Measurements from ENCODE around the gene SDSL. TPM values are rescaled to one million over a fixed set of nuclear protein-coding genes. Genes with fewer than 3 reads are reported as not detected.

The SDSL gene
- total RNA-seq, 4 donors from 2014 or later = 2.7 to 5.6 (median 3.2) TPM

DNA sequence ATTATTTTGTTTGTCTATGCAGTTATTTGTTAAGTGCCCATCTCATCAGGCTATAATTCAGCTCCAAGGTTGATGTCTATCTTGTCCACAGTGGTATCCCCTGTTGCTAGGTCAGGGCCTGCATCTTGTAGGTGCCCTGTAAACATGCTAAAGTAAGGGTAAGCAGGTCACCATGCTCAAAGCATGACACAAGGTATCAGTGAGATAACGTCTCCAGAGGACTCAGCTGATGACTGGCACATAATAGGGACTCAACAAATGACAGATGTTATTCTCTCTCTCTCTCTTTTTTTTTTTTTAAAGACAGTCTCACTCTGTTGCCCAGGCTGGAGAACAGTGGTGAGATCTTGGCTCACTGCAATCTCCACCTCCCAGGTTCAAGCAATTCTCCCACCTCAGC lies 2.3 kb downstream of the SDSL start:
- DNase-seq (ENCODE audit: extremely low spot score) = no peak
- Histone ChIP-seq H3K4me1 (peaks cover 8 to 17% (median 16%) of the 10 kb centered on the region in 4 donors), H3K27ac (replicated peaks in 1 of 4) (no peak overlapping the region), H3K4me3 (no peak overlapping the region), H3K27me3 (peaks cover 0 to 10% (median 0%) of the 10 kb centered on the region in 4 donors), H3K9me3 (no peaks in the 10 kb centered on the region), H3K36me3 (no peaks in the 10 kb centered on the region)
- no peak for TF ChIP-seq POLR2A (IDR thresholded peaks at IDR 0.05; ENCODE audit: low read depth)
- TF ChIP-seq EP300 (IDR thresholded peaks at IDR 0.05) = no peak
- no peak for TF ChIP-seq POLR2AphosphoS5 (IDR thresholded peaks at IDR 0.05)
- TF ChIP-seq, protein P1, sequence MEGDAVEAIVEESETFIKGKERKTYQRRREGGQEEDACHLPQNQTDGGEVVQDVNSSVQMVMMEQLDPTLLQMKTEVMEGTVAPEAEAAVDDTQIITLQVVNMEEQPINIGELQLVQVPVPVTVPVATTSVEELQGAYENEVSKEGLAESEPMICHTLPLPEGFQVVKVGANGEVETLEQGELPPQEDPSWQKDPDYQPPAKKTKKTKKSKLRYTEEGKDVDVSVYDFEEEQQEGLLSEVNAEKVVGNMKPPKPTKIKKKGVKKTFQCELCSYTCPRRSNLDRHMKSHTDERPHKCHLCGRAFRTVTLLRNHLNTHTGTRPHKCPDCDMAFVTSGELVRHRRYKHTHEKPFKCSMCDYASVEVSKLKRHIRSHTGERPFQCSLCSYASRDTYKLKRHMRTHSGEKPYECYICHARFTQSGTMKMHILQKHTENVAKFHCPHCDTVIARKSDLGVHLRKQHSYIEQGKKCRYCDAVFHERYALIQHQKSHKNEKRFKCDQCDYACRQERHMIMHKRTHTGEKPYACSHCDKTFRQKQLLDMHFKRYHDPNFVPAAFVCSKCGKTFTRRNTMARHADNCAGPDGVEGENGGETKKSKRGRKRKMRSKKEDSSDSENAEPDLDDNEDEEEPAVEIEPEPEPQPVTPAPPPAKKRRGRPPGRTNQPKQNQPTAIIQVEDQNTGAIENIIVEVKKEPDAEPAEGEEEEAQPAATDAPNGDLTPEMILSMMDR (IDR thresholded peaks at IDR 0.05) = no peak
- WGBS = 89% methylated on average over 1 of the region's 1 CpG
- intact Hi-C loops (cut with DNase I) = loop anchor here (10.0 kb wide), 2 partner anchors 110 to 220 kb away; no protein-coding TSS in a partner anchor

DNA sequence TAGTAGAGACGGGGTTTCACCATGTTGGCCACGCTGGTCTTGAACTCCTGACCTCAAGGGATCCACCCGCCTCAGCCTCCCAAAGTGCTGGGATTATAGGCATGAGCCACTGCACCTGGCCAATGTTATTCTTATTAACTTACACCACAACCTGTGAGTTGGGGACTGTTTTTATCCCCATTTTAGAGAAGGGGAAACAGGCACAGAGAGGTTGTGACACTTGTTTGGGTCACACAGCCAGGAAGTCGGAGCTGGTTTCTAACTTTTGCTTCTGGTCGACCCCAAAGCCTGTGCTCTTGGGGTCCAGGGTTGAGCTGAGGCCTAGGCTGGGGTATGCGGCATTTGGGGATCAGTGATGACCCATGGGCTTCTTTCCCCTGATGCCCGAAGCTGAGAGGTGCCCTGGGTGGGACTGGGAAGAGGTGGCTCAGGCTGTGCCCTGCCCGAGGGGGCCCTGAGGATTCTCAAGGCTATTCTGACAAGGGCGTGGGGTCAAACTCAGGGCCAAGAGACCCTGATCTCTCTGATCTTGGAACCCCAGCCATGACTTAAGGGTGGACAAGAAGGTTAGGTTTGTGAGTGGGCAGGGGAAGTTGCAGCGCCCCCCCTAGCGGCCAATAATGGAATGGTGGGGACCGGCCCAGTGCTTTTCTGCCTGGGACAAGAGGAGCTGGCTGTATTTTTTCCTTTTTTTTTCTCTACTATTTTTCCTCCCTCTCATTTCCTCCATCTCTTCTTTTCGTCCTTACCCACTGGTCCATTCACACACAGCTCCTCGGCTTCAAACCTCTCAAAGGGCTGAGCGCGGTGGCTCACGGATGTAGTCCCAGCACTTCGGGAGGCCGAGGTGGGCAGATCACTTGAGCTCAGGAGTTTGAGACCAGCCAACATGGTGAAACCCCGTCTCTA lies 3.0 kb downstream of the SDSL start:
- H3K9me3 ChIP-seq = no peaks in the 10 kb centered on the region
- H3K4me1 ChIP-seq = peaks cover 8 to 17% (median 16%) of the 10 kb centered on the region in 4 donors
- TF ChIP-seq, protein P1 (IDR thresholded peaks at IDR 0.05) = peak; percentile 61 to 81 (median 63)
- TF ChIP-seq POLR2A (IDR thresholded peaks at IDR 0.05; ENCODE audit: low read depth) (no peak), EP300 (IDR thresholded peaks at IDR 0.05) (no peak)
- intact Hi-C loops (cut with DNase I) = loop anchor here (10.0 kb wide), 2 partner anchors 110 to 220 kb away; no protein-coding TSS in a partner anchor
- no peak for DNase-seq (ENCODE audit: extremely low spot score)
- H3K27me3 ChIP-seq = peaks cover 0 to 10% (median 0%) of the 10 kb centered on the region in 4 donors
- H3K36me3 ChIP-seq = no peaks in the 10 kb centered on the region
- H3K27ac ChIP-seq (replicated peaks in 1 of 4) = no peak overlapping the region
- 60% methylated on average over 16 of the region's 20 CpGs for WGBS
- H3K4me3 ChIP-seq = no peak overlapping the region

DNA sequence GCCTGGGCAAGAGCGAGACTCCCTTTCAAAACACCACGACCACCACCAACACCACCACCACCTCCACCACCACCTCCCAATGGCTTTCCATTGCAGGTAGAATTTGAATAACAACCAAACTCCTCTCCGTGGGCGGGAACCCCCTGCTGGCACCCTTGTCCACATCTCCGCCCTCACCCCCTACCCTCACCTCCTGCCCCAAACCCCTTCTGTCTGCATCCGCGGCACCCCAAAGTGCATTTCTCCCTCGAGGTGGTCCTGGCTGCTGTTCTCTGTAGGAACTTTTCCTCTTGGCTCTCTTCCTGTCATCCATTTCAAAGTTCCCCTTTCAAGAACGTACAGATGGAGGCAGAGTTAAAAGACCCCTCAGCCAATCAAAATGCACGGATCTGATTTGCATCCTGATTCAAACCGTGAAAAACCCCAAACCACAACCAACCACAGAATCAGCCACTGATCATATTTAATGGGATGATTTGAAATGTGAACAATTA lies 3.8 kb downstream of the SDSL start:
- H3K9me3 ChIP-seq = no peaks in the 10 kb centered on the region
- no peaks in the 10 kb centered on the region for H3K36me3 ChIP-seq
- intact Hi-C loops (cut with DNase I) = loop anchor here (10.0 kb wide), 2 partner anchors 111 to 221 kb away; no protein-coding TSS in a partner anchor
- H3K4me3 ChIP-seq = no peak overlapping the region
- no peak overlapping the region for H3K27ac ChIP-seq (replicated peaks in 1 of 4)
- no peak for DNase-seq (ENCODE audit: extremely low spot score)
- TF ChIP-seq POLR2AphosphoS5 (IDR thresholded peaks at IDR 0.05) (no peak), POLR2A (IDR thresholded peaks at IDR 0.05; ENCODE audit: low read depth) (no peak), EP300 (IDR thresholded peaks at IDR 0.05) (no peak)
- TF ChIP-seq, protein P1 (IDR thresholded peaks at IDR 0.05) = no peak
- peaks cover 0 to 10% (median 0%) of the 10 kb centered on the region in 4 donors for H3K27me3 ChIP-seq
- H3K4me1 ChIP-seq = peaks cover 8 to 17% (median 16%) of the 10 kb centered on the region in 4 donors
- WGBS = 40% methylated on average over 9 of the region's 11 CpGs

DNA sequence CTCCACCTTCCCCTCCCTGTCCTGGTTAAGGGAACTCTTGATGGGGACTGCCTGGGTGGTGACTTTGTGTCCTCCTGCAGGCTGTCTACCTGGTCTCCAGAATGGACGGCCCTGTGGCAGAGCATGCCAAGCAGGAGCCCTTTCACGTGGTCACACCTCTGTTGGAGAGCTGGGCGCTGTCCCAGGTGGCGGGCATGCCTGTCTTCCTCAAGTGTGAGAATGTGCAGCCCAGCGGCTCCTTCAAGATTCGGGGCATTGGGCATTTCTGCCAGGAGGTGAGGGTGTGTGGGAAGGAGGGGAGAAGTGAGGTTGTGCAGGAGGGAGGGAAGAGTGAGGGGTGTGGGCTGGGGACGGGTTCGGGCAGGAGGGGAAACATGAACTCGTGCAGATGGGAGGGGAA lies 5.7 kb downstream of the SDSL start:
- peaks cover 0 to 10% (median 0%) of the 10 kb centered on the region in 4 donors for H3K27me3 ChIP-seq
- no peak overlapping the region for H3K4me3 ChIP-seq
- H3K27ac ChIP-seq (replicated peaks in 1 of 4) = no peak overlapping the region
- DNase-seq (ENCODE audit: extremely low spot score) = no peak
- intact Hi-C loops (cut with DNase I) = loop anchor here (10.0 kb wide), 2 partner anchors 113 to 223 kb away; no protein-coding TSS in a partner anchor
- WGBS = 73% methylated on average over 9 of the region's 9 CpGs
- no peaks in the 10 kb centered on the region for H3K9me3 ChIP-seq
- H3K4me1 ChIP-seq = peaks cover 2 to 3% (median 3%) of the 10 kb centered on the region in 4 donors
- TF ChIP-seq POLR2AphosphoS5 (IDR thresholded peaks at IDR 0.05) = no peak
- no peak for TF ChIP-seq EP300 (IDR thresholded peaks at IDR 0.05)
- no peak for TF ChIP-seq POLR2A (IDR thresholded peaks at IDR 0.05; ENCODE audit: low read depth)
- TF ChIP-seq, protein P1 (IDR thresholded peaks at IDR 0.05) = no peak
- no peaks in the 10 kb centered on the region for H3K36me3 ChIP-seq
